HG03520 (cell line): ENCODE measurements around the gene PKP2.
"Not testable (repeated sequence)": the region's sequence is repeated elsewhere in the genome, so short reads cannot be mapped to it uniquely, and the experiment has no call there.

Experiments used
- ATAC-seq: cut with Tn5 transposase; IDR thresholded peaks from one replicate; pipeline ENCODE4 v1.9.1; 2021; ENCODE audit warnings: mild to moderate bottlenecking, moderate library complexity; ENCODE audit not compliant: unreplicated experiment

PKP2 gene

DNA sequence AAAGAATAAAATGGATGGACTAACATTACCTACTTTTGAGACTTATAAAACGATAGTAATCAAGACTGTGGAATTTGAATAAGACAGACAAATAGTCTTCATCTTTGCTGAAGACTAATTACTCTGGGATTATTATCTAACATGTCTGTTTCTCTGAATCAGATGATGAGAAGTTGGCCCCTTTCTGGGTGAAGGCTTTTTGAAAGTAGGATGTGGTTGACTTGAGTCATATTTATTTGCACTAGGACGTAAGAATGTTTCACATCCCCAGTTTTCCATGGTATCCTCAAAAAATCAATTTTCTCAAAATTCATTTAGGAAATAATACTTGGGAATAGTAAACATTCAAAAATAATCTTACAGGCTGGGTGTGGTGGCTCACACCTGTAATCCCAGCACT lies 31.8 kb downstream of the PKP2 start:
- ATAC-seq, result no peak

DNA sequence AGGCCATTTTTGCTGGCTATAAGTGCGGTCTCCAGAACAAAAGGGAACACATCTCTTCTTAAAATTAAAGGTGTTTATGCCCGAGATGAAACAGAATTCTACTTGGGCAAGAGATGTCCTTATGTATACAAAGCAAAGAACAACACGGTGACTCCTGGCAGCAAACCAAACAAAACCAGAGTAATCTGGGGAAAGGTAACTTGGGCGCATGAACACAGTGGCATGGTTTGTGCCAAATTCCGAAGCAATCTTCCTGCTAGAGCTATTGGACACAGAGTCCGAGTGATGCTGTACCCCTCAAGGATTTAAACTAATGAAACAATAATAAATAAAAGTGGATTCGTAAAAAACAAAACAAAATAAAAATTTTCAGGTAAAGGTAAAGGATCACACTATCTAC lies 33.4 kb downstream of the PKP2 start:
- ATAC-seq, result no peak

DNA sequence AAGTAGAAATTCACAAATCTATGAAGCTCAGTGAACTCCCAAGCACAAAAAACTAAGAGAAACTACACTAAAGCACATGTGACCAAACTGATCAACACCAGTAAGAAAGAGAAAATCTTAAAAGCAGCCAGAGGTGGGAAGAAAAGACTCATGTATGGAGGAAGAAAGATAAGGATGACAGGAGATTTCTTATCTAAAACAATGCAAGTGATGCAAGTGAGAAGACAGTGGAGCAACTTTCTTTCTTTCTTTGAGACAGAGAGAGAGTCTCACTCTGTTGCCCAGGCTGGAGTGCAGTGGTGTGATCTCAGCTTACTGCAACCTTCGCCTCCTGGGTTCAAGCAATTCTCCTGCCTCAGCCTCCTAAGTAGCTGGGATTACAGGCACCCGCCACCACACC lies 34.9 kb downstream of the PKP2 start:
- not testable (repeated sequence) for ATAC-seq

DNA sequence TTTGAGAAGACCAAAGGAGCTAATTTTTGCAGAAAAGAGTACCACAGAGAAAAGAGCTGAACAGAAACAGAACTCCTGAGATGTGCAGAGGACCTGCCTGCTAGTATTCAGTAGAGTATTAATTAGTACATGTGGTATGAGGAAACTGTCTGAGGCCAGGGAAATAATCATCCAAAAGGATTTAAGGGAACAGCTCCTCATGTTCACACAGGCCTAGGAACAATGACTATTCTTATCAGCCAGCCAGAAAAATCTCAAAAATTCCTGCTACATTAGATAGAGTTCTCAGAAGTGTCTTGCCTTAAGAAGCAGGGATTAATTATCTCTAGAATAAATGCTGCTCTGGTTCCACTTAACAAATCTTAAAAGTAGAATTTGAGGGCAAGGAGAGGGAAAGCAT lies 36.4 kb downstream of the PKP2 start:
- no peak for ATAC-seq

DNA sequence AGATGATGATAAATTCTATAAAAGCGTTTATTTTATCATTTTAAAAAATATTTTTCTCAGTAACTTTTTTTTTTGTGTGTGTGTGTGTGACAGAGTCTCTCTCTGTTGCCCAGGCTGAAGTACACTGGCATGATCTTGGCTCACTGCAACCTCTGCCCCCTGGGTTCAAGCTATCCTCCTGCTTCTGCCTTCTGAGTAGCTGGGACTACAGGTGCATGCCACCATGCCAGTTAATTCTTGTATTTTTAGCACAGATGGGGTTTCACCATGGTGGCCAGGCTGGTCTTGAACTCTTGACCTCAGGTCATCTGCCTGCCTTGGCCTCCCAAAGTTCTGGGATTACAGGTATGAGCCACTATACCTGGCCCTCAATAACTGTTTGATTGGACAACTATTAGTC lies 37.2 kb downstream of the PKP2 start:
- no peak for ATAC-seq

DNA sequence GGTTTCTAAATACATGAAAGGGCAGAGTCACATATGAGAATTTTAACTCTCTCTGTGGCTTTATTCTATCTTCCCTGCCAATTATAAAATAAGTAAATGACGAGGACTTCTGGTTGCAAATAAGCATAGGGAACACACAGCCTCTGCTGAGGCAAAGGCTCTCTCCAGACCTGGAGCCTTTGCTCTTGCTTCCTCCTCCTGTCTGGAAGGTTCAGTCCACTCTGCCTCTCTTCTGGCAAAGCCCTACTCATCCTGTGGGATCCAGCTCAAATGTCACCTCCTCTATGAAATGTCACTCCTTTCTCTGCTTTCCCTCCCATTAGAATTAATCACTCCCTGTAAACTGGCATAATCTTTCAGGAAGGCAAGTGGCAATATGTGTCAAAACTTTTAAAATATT lies 41.9 kb downstream of the PKP2 start:
- no peak for ATAC-seq

DNA sequence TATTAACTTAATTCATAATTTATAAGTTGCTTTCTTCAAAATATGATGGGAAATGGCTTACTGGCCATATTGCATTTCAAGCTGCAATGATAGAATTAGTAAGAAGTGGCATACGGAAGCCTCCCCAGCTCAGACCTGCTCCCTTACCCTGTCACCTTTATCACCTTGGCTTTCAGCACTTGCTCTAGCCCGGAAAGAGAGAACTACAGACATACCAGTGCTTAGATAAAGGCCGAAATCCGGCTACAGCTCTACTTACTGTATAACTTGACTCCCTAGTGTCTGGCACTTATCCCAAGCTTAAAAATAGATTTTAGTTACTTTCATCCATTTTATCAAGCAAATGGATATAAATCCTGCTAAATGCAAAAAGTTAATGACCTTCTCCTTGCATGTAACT lies 42.5 kb downstream of the PKP2 start:
- ATAC-seq, result no peak

DNA sequence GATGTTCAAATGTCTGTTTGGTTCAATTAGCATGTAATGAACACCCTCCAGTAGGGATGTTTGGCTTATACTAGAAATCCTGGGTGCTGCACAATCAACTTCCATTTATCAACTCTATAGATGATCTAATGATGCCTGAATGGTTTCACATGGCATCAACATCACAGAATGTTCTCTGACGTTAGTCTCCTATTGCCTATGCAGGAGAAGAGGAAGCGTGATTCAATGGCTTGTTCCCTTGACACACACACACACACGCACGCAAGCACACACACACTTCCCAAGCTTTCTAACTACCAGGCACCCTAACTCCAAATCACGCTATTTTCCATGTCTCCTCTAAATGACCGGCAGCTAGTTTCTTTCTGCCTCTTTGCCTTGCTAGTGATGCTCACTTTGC lies 49.3 kb downstream of the PKP2 start:
- no peak for ATAC-seq

DNA sequence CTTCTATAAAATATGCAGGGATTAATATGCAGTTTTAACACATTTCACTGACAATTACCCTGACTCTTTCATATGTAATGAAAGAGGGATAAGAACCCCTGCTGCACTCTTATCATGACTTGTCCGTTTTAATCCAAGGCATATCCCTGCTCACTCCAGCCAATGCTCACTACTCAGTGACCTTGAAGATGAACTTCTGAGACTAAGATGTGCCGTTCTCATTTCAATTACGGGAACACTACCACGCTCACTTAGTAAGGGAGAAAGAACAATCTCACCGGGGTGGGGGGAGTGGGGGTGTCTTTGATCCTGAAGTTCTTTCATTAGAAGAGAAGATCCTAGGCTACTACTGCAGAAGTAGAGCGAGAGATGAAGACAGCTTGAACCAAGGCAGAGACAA lies 50.5 kb downstream of the PKP2 start:
- no peak for ATAC-seq

DNA sequence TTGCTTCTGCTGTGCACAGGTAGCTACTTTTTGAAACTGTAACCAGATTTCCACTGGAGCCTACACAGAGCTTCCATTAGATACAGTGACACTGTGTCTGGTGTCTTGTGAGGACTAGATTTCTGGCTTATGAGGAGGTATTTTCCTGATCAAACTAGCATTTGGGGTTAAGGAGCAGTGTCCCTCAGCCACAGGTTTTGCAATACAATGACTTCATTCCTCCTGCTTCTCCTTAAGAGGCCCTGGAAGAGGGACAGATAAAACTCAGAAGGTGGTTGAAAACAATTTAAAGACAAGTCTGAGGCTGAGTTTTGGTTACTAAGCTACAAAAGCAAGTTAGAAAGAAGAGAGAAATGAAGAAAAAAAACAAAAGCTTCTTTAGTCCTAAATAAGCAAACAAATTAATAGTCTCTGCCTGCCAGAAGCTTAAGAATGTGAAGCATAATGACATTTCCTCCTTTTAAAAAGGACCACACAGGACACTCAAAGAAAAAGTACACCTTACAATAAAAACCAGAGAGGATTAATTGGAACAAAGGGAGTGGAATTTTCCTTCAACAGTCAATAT lies 53.0 kb downstream of the PKP2 start:
- no peak for ATAC-seq

DNA sequence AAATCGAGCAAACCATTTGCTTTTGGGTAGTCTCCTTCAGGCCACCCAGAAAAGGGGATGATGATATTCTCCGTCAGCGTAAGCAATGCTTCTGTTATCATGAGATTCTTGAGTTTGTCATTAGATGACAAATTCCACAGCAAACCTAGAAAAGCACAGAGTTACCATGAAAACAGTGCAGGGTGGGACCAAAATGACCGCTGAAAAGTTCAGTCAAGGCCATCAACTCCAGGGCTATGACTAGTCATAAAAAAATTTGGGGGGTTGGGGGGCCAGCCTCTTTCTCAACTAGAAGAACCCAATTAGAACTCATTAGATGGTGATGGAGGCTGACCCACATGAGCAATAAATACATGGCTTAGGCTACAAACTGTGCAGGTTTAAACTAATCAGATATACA lies 55.5 kb downstream of the PKP2 start:
- no peak for ATAC-seq

DNA sequence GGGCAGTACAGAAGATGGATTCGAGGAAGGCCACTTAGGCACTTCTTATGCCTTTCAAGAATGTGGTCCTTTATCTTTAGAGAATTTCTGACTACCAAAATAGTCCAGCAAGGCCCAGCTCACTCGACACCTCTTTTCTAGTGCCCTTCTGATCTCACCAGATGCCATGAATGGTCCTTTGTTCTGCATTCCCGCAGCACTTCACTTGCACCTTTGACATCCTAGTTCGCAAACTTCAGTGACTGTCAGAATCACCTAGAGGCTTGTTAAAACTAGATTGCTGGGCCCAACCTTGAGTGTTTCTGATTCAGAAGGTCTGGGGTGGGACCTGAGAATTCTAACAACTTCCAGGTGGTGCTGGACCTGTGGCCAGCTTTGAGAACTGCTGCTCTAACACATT lies 56.7 kb downstream of the PKP2 start:
- ATAC-seq, result no peak

DNA sequence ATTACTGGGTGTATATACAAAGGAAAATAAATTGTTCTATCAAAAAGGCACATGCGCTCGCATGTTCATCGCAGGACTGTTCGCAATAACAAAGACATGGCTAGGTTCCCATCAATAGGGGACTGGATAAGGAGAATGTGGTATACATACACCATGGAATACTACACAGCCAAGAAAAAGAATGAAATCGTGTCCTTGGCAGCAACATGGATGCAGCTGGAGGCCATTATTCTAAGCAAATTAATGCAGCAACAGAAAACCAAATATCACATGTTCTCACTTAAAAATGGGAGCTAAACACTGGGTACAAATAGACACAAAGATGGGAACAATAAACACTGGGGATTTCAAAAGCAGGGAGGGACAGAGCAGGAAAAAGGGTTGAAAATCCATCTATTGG lies 58.6 kb downstream of the PKP2 start:
- ATAC-seq, result no peak

DNA sequence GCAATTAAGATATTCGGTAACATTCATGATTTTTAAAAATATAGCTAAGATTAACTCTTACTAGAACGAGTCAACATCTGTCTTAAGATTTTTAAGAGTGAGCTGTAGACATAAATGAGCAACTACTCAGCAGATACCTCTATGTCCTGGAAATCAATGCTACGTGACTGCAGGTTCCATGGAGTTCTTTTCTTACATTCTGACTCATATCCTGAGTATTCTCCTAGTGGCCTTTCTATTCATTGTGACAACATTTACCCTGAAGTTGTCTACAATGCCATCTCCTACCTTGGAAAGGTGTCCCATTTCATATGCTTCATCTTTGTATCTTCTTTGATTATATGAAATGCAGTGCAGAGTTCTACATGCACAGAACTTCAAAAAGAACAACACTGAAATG lies 59.9 kb downstream of the PKP2 start:
- no peak for ATAC-seq

DNA sequence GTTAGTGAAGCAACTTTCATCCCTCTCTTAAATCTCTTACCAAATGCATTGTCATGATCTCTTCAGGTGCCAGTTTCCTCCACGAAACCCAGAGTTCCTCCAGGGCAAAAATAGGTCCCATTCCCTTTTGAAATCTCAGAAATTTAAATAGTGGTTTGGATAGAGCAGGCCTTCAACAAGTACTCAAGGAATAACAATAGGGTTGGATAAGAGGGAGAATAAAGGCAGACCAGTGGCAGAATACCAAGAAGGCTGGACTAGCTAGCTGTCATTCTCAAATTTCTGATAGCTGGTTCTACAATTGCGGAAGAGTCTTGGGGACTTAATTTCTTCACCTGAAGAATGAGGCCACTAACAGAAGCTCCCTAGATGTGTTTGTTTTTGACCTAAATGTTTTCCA lies 62.5 kb downstream of the PKP2 start:
- no peak for ATAC-seq

DNA sequence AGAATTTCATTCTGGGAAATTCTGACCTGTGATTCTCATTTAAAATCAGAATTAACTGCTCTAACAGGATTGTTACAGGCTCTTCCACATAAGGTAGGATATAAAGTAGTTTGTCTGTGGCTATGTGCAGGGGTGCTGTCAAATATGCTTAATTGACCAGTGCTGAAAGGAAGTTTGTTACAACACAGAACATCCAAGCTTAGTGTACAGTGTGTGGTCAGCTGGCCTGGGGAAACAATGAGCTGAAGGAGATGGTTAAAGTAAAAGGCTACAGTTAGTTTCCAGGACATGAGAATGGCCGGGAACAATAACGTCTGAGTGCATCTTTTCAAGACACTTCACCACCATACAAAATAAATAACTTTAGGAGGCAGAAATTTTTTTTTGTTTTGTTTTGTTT lies 68.0 kb downstream of the PKP2 start:
- no peak for ATAC-seq

DNA sequence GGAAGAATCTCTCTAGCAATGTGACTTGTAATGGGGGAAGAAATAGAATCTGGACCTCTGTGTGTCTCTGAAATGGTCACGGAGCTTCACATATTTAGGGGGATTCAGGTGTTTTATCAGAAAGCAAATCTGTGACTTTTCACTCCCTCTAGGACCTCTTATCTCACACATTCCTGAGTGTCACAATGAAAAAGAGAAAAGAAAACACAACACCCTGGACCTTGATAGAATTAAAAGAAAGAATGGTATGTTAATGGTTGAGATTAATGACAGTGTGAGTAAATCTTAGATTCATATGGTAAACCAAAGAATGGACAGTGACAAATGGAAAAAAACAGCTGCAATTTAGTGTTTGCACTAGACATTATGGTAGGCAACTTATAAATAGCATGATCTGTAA lies 68.5 kb downstream of the PKP2 start:
- ATAC-seq, result no peak

DNA sequence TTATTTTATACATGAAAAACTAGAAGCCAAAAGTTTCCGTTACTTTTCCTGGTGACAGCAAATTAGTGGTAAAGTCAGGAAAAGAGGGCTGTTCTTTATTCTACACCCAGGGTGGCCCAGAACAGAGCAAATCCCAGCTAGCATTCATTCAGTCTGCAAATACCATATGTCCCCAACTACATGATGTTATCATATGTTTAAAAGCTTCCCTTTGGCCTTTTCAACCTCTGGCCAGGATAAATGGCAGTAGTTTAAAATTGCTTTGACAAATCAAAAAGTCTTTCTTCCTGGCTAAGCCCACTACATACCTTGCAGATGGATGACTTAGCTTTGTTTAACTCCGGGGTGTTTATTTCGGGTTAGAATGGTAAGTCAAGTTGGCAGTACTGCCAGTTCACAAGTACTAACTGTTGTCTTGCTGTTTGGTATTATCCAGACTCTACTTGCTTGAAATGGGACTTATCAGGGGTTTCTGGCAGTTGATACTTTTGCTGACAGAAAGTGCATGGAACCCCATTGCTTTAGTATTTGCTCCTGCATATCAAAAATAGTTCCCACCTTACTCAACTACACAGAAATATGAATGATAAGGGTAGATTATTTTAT lies 69.7 kb downstream of the PKP2 start:
- ATAC-seq, result no peak

DNA sequence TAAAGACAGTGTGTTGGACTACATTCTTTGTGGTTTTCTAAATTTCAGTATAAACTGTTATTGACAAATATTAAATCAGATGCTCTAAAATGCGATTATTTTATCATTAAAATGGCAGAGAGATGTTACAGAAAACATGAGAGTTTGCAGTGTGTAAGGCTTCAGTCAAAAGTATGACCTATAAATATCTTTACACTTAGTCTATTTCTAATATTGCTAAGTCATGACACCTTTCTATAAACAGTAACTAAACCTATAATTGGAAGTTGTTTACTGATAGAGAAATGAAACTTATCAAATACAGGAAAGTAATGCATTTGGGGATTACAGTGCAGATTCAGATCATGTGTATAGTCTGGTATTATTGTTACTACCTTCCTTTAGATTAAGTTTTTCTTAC lies 72.0 kb downstream of the PKP2 start:
- ATAC-seq, result no peak

DNA sequence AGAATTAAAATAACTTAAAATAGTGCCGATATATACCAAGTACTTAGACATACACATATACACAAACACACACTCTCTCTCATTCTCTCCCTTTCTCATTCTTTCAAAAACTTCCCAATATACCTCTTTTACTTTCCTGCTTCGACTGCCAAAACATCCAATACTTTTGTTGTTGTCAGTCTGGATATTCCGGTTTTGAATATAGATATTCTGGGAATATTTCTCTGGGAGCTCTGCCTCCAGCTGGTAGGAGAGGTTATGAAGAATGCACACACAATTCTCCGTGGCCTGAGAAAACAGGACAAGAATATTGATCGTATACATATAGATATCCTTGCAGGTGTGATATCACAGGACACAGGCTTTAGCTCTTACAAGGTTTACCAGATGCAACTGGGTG lies 74.2 kb downstream of the PKP2 start:
- no peak for ATAC-seq

DNA sequence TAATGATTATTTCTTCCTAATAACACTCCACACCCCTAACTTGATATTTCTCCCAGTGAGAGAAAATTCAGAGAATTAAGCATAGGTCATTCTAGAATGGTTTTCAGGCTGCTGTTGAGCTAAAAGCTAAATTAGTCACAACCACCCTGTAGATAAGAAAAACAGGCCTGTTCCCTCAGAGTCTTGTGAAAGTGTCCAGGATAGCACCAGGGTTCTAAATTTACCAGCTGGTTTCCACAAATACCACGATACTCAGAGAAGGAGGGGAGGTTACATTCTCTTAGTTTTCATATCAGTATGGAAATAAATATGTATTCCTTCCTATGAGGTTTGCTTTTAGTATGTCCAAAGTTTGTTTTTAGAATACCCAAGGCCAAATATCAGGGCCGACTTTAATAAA lies 74.9 kb downstream of the PKP2 start:
- no peak for ATAC-seq

DNA sequence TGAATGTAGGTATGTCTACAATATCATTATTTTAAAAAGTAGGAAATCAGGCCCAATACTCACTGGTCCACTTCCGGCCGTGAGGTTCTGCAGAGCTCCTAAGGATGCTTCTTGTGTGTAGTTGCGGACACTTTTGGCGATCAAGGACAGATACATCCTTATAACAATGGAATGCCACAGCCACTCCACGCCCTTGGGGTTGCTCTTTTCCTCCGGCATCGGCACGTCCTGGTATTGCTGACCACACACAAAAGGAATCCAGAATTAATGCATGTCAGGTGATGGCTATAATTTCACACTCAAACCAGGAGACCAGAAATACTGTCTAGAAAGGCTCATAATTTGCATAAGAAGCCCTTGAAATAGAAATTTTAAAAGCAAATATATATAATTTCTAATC lies 75.3 kb downstream of the PKP2 start:
- no peak for ATAC-seq

DNA sequence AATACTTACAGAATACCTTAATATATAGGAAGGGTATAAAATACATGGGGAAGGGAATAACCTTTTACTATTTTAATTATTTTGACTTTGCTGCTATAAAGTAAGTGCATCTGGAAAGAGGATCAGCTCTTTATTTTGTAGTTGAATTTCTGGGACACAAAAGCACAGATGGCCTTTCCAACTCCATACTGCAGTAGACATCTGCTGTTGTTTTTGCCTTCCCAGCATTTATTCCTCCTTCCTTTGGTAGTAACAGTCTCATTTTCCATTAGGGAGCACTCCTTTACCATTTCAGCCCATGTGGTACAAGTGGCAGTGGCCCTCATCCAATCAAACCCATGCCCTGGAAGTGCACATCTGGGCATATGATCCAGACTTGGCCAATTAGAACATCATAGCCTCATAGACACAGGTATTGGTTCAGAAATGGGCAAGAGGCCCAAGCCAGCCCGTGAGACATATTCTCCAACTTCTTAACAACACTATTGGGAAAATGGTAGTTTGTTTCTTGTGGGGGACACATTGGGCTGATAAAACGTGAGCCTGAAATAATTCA lies 76.1 kb downstream of the PKP2 start:
- ATAC-seq, result no peak
